Tibial nerve (tissue), 4 donors: ENCODE results near the gene RGSL1. TPM values are rescaled to one million over a fixed set of nuclear protein-coding genes. Genes with fewer than 3 reads are reported as not detected.
"Not testable (repeated sequence)": the region's sequence is repeated elsewhere in the genome, so short reads cannot be mapped to it uniquely, and the experiment has no call there.

ENCODE experiments used
- DNase-seq, 2 donors: peaks; one replicate each; pipeline ENCODE4 v3.0.0-alpha.2; 2019; ENCODE audit warnings: low spot score in 2 of 2
- H3K27ac ChIP-seq, 4 donors: fragments of 200-600 bp; sonication (generic) in 3 of 4; one replicate each; pipeline ENCODE4 v1.5.1; 2017 to 2019; ENCODE audit warnings: mild to moderate bottlenecking in 1 of 4
- H3K27me3 ChIP-seq, 2 donors: fragments of 200-600 bp; sonication (generic) in 1 of 2; one replicate each; pipeline versions ENCODE4 v1.5.1 to v1.6.0; 2017 to 2019
- H3K36me3 ChIP-seq, 3 donors: fragments of 200-600 bp; sonication (generic); one replicate each; pipeline ENCODE4 v1.5.1; 2018 to 2019
- H3K4me1 ChIP-seq, 4 donors: fragments of 200-600 bp; sonication (generic) in 3 of 4; one replicate each; pipeline ENCODE4 v1.5.1; 2017 to 2019
- H3K4me3 ChIP-seq, 4 donors: fragments of 200-600 bp; sonication (generic) in 3 of 4; one replicate each; pipeline ENCODE4 v1.5.1; 2017 to 2019; ENCODE audit warnings: mild to moderate bottlenecking in 1 of 4, moderate library complexity in 1 of 4
- H3K9me3 ChIP-seq, 4 donors: fragments of 200-600 bp; sonication (generic) in 3 of 4; one replicate each; pipeline ENCODE4 v1.5.1; 2017 to 2019
- CTCF ChIP-seq, 5 experiments: fragments of 200-600 bp in 3 of 5; fragments of 450-650 bp in 2 of 5; sonication (generic) in 3 of 5; IDR thresholded peaks; one replicate each; pipeline ENCODE4 v1.5.1; 2016 to 2019; ENCODE audit warnings: antibody characterized with exemption in 5 of 5, mild to moderate bottlenecking in 3 of 5, moderate library complexity in 2 of 5
- EP300 ChIP-seq, 2 donors: sonication (generic); formaldehyde crosslinking; IDR thresholded peaks; one replicate each; pipeline ENCODE4 v1.6.1; 2017; ENCODE audit warnings: antibody characterized with exemption in 2 of 2, mild to moderate bottlenecking in 1 of 2
- POLR2A ChIP-seq, 2 donors: fragments of 450-650 bp; IDR thresholded peaks; one replicate each; pipeline ENCODE4 v1.6.1; 2017; ENCODE audit warnings: antibody characterized with exemption in 2 of 2, mild to moderate bottlenecking in 2 of 2, moderate library complexity in 2 of 2
- WGBS, 2 donors: methylation state at CpG; one replicate each; pipeline ENCODE4 v1.1.5; 2018; 5-methylcytosine and 5-hydroxymethylcytosine counted together
- total RNA-seq, 4 donors: library from RNA; depleted of rRNA; stranded (reverse); fragments of >200 nt; gene quantifications; one replicate each; pipeline ENCODE4 v1.1.0, GENCODE V29; 2016

Gene RGSL1
- total RNA-seq, 4 donors from 2014 or later: not detected

GRCh38 chr1:182442333-182442732 is 7.6 kb upstream of the RGSL1 start:
- WGBS, 2 donors: 89 to 92% methylated on average over 1 of the region's 1 CpG
- H3K9me3 ChIP-seq: peaks cover 0 to 22% (median 0%) of the 10 kb centered on the region in 4 donors
- TF ChIP-seq CTCF (IDR thresholded peaks at IDR 0.05): no peak
- no peaks in the 10 kb centered on the region for H3K4me1 ChIP-seq
- no peak for DNase-seq
- H3K4me3 ChIP-seq: no peak overlapping the region
- H3K27ac ChIP-seq: no peak overlapping the region
- no peaks in the 10 kb centered on the region for H3K27me3 ChIP-seq
- H3K36me3 ChIP-seq: no peaks in the 10 kb centered on the region

- TF ChIP-seq EP300 (IDR thresholded peaks at IDR 0.05): no peak
- no peak for TF ChIP-seq POLR2A (IDR thresholded peaks at IDR 0.05)
- no peak for TF ChIP-seq CTCF (IDR thresholded peaks at IDR 0.05)
- no peaks in the 10 kb centered on the region for H3K4me1 ChIP-seq
- H3K27me3 ChIP-seq: no peaks in the 10 kb centered on the region
- H3K27ac ChIP-seq: no peak overlapping the region
- no peak overlapping the region for H3K4me3 ChIP-seq
- 64 to 72% methylated on average over 4 of the region's 4 CpGs for WGBS, 2 donors
- no peak for DNase-seq
- H3K36me3 ChIP-seq: no peaks in the 10 kb centered on the region
- peaks cover 0 to 8% (median 0%) of the 10 kb centered on the region in 4 donors for H3K9me3 ChIP-seq
Measured at GRCh38 chr1:182444497-182444896, 5.4 kb upstream of the RGSL1 start.

DNA sequence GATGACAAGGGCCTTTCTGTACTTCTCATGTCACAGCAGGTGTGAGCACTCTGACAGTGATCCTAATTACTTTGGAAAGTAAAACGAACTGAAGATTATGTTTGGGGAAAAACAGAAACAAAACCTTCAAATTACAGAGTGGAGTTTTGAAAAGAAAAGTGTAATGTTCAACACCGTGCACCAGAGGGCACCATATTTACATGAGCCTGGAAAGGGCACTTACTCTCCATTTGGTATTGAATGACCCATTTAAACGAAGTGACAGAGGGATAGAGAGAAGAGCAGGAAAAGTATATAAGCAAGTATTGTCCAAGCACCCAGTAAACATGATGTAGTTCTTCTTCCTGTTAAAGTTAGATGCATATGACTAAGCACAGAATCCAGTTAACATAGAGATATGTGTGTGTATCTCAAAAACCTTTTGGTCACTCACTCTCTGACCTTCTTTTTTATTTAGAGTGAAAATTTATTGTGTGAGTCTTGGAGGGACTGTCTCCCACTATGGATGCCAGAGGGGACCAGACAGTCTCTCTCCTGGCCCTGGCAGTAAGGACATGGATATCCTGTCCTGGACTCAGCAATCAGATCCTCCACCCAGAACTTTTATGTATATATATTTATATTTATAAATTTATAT is 3.8 kb upstream of the RGSL1 start:
- Histone ChIP-seq H3K27me3 (no peaks in the 10 kb centered on the region), H3K27ac (no peak overlapping the region), H3K36me3 (no peaks in the 10 kb centered on the region), H3K4me1 (no peaks in the 10 kb centered on the region), H3K4me3 (no peak overlapping the region), H3K9me3 (no peaks in the 10 kb centered on the region)
- peak in 1 of 2 donors; percentile 64 for DNase-seq
- TF ChIP-seq EP300 (IDR thresholded peaks at IDR 0.05) (no peak), POLR2A (IDR thresholded peaks at IDR 0.05) (no peak), CTCF (IDR thresholded peaks at IDR 0.05) (peak; percentile 38 to 63 (median 50))
- 3 to 4% methylated on average over 3 of the region's 3 CpGs for WGBS, 2 donors

DNA sequence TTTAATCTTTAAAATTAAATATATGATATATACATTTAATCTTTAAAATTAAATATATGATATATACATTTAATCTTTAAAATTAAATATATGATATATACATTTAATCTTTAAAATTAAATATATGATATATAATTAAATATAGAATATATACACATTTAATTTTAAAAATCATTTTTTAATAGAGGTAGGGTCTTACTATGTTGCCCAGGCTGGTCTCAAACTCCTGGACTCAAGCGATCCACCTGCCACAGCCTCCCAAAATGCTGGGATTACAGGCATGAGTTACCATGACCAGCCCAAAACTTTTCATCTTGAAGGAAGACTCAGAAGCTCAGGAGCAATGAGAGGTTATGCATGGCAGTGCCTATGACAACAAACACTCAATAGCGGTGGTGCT is 2.8 kb upstream of the RGSL1 start:
- DNase-seq, H3K27me3 ChIP-seq, H3K4me3 ChIP-seq, H3K36me3 ChIP-seq, H3K4me1 ChIP-seq, H3K9me3 ChIP-seq, H3K27ac ChIP-seq: not testable (repeated sequence)
- 96 to 99% methylated on average over 2 of the region's 2 CpGs for WGBS, 2 donors

- Histone ChIP-seq H3K9me3 (no peaks in the 10 kb centered on the region), H3K36me3 (no peaks in the 10 kb centered on the region), H3K27ac (no peak overlapping the region), H3K4me1 (no peaks in the 10 kb centered on the region), H3K4me3 (no peak overlapping the region), H3K27me3 (no peaks in the 10 kb centered on the region)
- TF ChIP-seq CTCF (IDR thresholded peaks at IDR 0.05): no peak
- WGBS, 2 donors: 80 to 88% methylated on average over 1 of the region's 1 CpG
- DNase-seq: no peak
Measured at GRCh38 chr1:182447660-182448059, 2.3 kb upstream of the RGSL1 start.

GRCh38 chr1:182453631-182454030 is 3.7 kb downstream of the RGSL1 start:
- H3K9me3 ChIP-seq: no peaks in the 10 kb centered on the region
- H3K4me3 ChIP-seq: no peak overlapping the region
- no peaks in the 10 kb centered on the region for H3K4me1 ChIP-seq
- WGBS, 2 donors: 68 to 75% methylated on average over 7 of the region's 7 CpGs
- H3K27me3 ChIP-seq: no peaks in the 10 kb centered on the region
- no peak for TF ChIP-seq EP300 (IDR thresholded peaks at IDR 0.05)
- no peak for TF ChIP-seq POLR2A (IDR thresholded peaks at IDR 0.05)
- TF ChIP-seq CTCF (IDR thresholded peaks at IDR 0.05): no peak
- H3K36me3 ChIP-seq: no peaks in the 10 kb centered on the region
- no peak for DNase-seq
- H3K27ac ChIP-seq: no peak overlapping the region
